Neural crest cell (in vitro differentiated cells): Measurements from ENCODE around the gene BEAN1. TPM values are rescaled to one million over a fixed set of nuclear protein-coding genes. Genes with fewer than 3 reads are reported as not detected.

ENCODE experiments used
- DNase-seq: peaks from one replicate; pipeline ENCODE4 v3.0.0; 2021; ENCODE audit warnings: low read depth, mixed read lengths, low spot score
- H3K27ac Mint-ChIP-seq: one replicate; pipeline ENCODE4 v1.8.0; 2021; ENCODE audit warnings: mild to moderate bottlenecking, mixed read lengths; ENCODE audit not compliant: unreplicated experiment
- H3K27me3 Mint-ChIP-seq: 2 replicates; pipeline ENCODE4 v1.8.0; 2021; ENCODE audit warnings: low read depth, mild to moderate bottlenecking, mixed read lengths
- H3K36me3 Mint-ChIP-seq: 2 replicates; pipeline ENCODE4 v1.8.0; 2021; ENCODE audit warnings: low read depth, mild to moderate bottlenecking, mixed read lengths
- H3K4me1 Mint-ChIP-seq: 2 replicates; pipeline ENCODE4 v1.8.0; 2021; ENCODE audit warnings: mixed read lengths
- H3K4me3 Mint-ChIP-seq: one replicate; pipeline ENCODE4 v1.8.0; 2021; ENCODE audit warnings: mild to moderate bottlenecking, mixed read lengths
- H3K9me3 Mint-ChIP-seq: 2 replicates; pipeline ENCODE4 v1.8.0; 2021; ENCODE audit warnings: mixed read lengths
- total RNA-seq: library from RNA; stranded (reverse); gene quantifications from 2 replicates; pipeline ENCODE4 v1.2.1, GENCODE V29; 2021
- TF ChIP-seq, protein P1 (sequence below): fragments of 200-600 bp; sonication (generic); conservative IDR thresholded peaks from 2 replicates; pipeline ENCODE4 v1.5.0; 2021; ENCODE audit warnings: antibody characterized with exemption, mild to moderate bottlenecking

The BEAN1 gene
- total RNA-seq, 1 donor from 2014 or later = 1.5 TPM

DNA sequence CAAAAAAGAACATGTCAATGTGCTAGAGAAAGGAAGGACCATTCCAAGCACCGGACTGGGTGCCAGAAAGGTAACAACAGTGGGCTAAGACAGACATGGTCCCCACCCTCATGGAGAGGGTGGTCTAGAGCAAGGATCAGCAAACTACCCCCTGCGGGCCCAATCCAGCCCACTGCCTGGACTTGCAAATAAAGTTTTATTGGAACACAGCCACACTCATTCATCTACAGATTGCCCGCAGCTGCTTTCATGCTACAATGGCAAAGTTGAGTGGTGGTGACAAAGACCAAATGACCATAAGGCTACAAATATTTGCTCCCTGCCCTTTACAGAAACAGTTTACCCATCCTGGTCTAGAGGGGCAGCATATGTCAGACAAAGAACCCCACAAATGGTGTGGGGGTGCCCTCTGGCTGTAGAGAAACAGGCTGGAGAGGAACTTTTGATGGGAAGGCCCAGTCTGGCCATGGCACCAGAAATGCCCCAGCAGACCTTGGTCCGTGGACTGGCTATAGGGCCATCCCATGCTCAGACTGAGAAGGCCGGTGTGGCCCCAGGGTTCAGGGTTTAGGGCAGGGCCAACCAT lies 45.4 kb upstream of the BEAN1 start:
- no peaks in the 10 kb centered on the region for H3K27me3 Mint-ChIP-seq
- TF ChIP-seq, protein P1, sequence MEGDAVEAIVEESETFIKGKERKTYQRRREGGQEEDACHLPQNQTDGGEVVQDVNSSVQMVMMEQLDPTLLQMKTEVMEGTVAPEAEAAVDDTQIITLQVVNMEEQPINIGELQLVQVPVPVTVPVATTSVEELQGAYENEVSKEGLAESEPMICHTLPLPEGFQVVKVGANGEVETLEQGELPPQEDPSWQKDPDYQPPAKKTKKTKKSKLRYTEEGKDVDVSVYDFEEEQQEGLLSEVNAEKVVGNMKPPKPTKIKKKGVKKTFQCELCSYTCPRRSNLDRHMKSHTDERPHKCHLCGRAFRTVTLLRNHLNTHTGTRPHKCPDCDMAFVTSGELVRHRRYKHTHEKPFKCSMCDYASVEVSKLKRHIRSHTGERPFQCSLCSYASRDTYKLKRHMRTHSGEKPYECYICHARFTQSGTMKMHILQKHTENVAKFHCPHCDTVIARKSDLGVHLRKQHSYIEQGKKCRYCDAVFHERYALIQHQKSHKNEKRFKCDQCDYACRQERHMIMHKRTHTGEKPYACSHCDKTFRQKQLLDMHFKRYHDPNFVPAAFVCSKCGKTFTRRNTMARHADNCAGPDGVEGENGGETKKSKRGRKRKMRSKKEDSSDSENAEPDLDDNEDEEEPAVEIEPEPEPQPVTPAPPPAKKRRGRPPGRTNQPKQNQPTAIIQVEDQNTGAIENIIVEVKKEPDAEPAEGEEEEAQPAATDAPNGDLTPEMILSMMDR = no peak
- DNase-seq = no peak
- H3K36me3 Mint-ChIP-seq = peaks cover 5% of the 10 kb centered on the region
- H3K9me3 Mint-ChIP-seq = peaks cover 10% of the 10 kb centered on the region
- no peak overlapping the region for H3K4me3 Mint-ChIP-seq
- no peak overlapping the region for H3K27ac Mint-ChIP-seq
- H3K4me1 Mint-ChIP-seq = peaks cover 9% of the 10 kb centered on the region

DNA sequence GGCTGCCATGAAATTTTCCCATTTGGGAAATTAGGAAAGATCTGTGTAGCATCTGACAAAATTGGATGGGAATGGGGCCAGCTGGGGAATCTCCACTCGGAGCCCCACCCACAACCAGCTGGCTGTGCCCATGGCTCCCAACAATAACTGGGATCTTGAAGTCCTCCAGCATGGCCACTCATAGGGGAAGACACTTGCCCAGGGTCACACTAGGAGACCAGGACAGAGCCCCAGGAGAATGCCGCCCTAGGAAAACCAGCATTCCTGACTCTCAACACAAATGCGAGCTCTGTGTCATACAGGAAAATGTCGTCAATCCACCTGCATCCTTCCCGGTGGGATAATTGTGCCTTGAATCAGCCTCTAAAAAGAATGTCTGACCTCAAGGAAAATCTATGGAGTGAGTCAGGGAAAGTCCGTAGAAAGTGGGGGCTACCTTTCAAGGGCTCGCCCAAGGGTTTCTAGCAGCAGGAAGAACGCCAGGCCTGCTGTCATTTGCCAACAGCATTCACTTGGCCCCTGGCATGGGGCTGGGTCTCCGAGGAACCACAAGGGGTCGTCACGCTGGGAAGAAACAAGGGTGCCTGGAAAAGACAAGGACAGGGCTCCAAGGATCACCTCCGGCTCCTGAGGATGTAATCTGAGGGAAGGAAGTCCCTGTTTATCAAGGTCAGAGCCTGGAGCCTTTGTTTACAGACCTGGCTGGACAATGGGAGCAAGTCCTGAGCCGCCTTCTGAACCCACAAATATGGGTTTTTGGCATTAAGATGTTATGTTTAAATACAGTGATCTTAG lies 44.7 kb upstream of the BEAN1 start:
- H3K4me1 Mint-ChIP-seq = peaks cover 5% of the 10 kb centered on the region
- TF ChIP-seq, protein P1 = no peak
- H3K36me3 Mint-ChIP-seq = peaks cover 5% of the 10 kb centered on the region
- peaks cover 10% of the 10 kb centered on the region for H3K9me3 Mint-ChIP-seq
- H3K27me3 Mint-ChIP-seq = no peaks in the 10 kb centered on the region
- peak overlapping the region; percentile 27 for H3K27ac Mint-ChIP-seq
- H3K4me3 Mint-ChIP-seq = no peak overlapping the region
- no peak for DNase-seq

DNA sequence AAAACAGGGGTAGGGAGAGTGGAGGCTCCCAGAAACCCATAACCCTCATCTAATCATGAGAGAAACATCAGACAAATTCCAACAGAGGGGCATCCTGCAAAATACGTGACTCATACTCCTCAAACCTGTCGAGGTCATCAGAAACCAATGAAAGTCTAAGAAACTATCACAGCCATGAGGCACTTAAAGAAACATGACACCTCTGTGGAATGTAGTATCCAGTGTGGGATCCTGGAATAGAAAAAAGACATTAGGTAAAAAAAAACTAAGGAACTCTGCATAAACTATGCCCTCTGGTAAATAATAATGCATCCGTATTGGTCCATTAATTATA lies 44.2 kb upstream of the BEAN1 start:
- H3K4me1 Mint-ChIP-seq = peaks cover 5% of the 10 kb centered on the region
- H3K27ac Mint-ChIP-seq = no peak overlapping the region
- peaks cover 5% of the 10 kb centered on the region for H3K36me3 Mint-ChIP-seq
- DNase-seq = no peak
- TF ChIP-seq, protein P1 = no peak
- H3K27me3 Mint-ChIP-seq = no peaks in the 10 kb centered on the region
- H3K9me3 Mint-ChIP-seq = peaks cover 10% of the 10 kb centered on the region
- H3K4me3 Mint-ChIP-seq = no peak overlapping the region

DNA sequence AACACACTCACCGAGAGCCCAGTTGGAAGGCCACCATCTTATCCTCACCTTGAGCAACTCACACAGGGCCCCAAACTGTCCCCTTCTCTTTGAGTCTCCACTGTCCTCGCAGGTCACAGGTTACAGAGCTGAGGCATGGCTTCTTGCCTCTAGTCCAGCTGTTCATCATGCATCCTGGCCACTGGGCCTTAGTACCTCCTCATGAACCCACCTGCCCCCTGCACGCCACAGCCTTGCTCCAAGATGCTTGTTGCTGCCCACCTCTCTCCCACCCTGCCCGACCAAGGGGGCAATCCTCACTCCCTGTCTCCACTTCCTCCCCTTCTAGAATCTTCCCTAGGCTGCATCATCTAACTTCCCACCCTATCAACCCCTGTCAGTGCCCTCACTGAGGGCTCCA lies 43.5 kb upstream of the BEAN1 start:
- TF ChIP-seq, protein P1 = no peak
- Mint-ChIP-seq H3K27ac (no peak overlapping the region), H3K27me3 (no peaks in the 10 kb centered on the region), H3K4me3 (no peak overlapping the region), H3K36me3 (peaks cover 5% of the 10 kb centered on the region), H3K9me3 (peaks cover 10% of the 10 kb centered on the region), H3K4me1 (peaks cover 4% of the 10 kb centered on the region)
- DNase-seq = no peak

DNA sequence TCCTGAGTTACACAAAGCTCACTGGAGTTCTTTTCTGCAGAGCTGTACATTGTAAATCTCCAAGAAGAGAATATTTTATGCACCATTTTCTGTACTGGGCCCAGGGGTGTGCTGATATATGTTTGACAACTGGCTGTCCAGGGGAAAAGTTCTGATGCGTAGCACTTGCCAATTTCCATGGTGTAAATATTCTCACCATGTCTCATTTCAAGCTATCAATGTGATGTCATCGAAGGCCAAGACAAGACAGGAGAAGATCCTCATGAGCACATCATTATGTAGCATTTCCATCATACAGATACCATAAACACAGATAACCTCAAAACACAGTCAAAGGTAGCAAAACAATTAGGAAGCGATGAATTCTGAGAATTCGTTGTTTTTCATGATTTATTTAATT lies 41.7 kb upstream of the BEAN1 start:
- H3K27me3 Mint-ChIP-seq = no peaks in the 10 kb centered on the region
- DNase-seq = no peak
- peaks cover 3% of the 10 kb centered on the region for H3K36me3 Mint-ChIP-seq
- H3K27ac Mint-ChIP-seq = no peak overlapping the region
- H3K9me3 Mint-ChIP-seq = peaks cover 3% of the 10 kb centered on the region
- TF ChIP-seq, protein P1 = no peak
- H3K4me3 Mint-ChIP-seq = no peak overlapping the region
- no peaks in the 10 kb centered on the region for H3K4me1 Mint-ChIP-seq
